GM19372 (cell line): ENCODE data around the gene HDAC1.

ENCODE experiments used
- ATAC-seq: cut with Tn5 transposase; IDR thresholded peaks from one replicate; pipeline ENCODE4 v1.9.1; 2021; ENCODE audit warnings: mild to moderate bottlenecking, low read depth, moderate library complexity; ENCODE audit not compliant: unreplicated experiment

The HDAC1 gene

GRCh38 chr1:32363713-32364112 is 71.8 kb downstream of the HDAC1 start:
- ATAC-seq, result no peak

- ATAC-seq, result no peak
These were observed 73.0 kb downstream of the HDAC1 start for GRCh38 chr1:32364836-32365235.

GRCh38 chr1:32365445-32365844 is 73.6 kb downstream of the HDAC1 start:
- ATAC-seq, result no peak

GRCh38 chr1:32367912-32368635 is 76.2 kb downstream of the HDAC1 start:
- no peak for ATAC-seq

GRCh38 chr1:32372149-32372756 is 80.4 kb downstream of the HDAC1 start:
- no peak for ATAC-seq

- ATAC-seq, result no peak
These were observed 82.2 kb downstream of the HDAC1 start for GRCh38 chr1:32373996-32374592.

- ATAC-seq, result no peak
These were observed 84.3 kb downstream of the HDAC1 start for GRCh38 chr1:32376199-32376598.

GRCh38 chr1:32377541-32378220 is 85.8 kb downstream of the HDAC1 start:
- ATAC-seq, result no peak

GRCh38 chr1:32380057-32380456 is 88.2 kb downstream of the HDAC1 start:
- ATAC-seq, result no peak
